G401 (cell line): ENCODE measurements around the gene CBFB. TPM values are rescaled to one million over a fixed set of nuclear protein-coding genes. Genes with fewer than 3 reads are reported as not detected.
"Not testable (repeated sequence)": the region's sequence is repeated elsewhere in the genome, so short reads cannot be mapped to it uniquely, and the experiment has no call there.

Experiments
- DNase-seq: peaks from one replicate; pipeline ENCODE4 v3.0.0-alpha.2; 2015; ENCODE audit warnings: low spot score
- in situ Hi-C: cut with HindIII; loops from 2 replicates; pipeline ENCODE4 v1.10.0; 2016; ENCODE audit warnings: low sequenced_read_pairs, mixed read lengths
- total RNA-seq: library from RNA; depleted of rRNA; stranded (reverse); fragments of >200 nt; shearing (Covaris generic); gene quantifications from 2 replicates; pipeline ENCODE4 v1.2.3, GENCODE V29; 2014

Gene CBFB
- total RNA-seq, 1 experiment from 2014 or later, result 40.9 TPM

GRCh38 chr16:67112591-67113399 is 83.8 kb downstream of the CBFB start:
- DNase-seq, result no peak
- in situ Hi-C loops, result no loop called here

GRCh38 chr16:67114793-67115192 is 85.8 kb downstream of the CBFB start:
- DNase-seq, result no peak
- in situ Hi-C loops, result no loop called here

GRCh38 chr16:67115639-67116038 is 86.7 kb downstream of the CBFB start:
- no peak for DNase-seq
- in situ Hi-C loops, result no loop called here

- in situ Hi-C loops, result no loop called here
- no peak for DNase-seq
Observed at GRCh38 chr16:67116388-67117311, 87.7 kb downstream of the CBFB start.

- DNase-seq, result no peak
- in situ Hi-C loops, result no loop called here
Observed at GRCh38 chr16:67117716-67118115, 88.8 kb downstream of the CBFB start.

- in situ Hi-C loops, result no loop called here
- DNase-seq, result no peak
Observed at GRCh38 chr16:67120025-67120424, 91.1 kb downstream of the CBFB start.

- in situ Hi-C loops, DNase-seq: not testable (repeated sequence)
Observed at GRCh38 chr16:67122799-67123198, 93.8 kb downstream of the CBFB start.

GRCh38 chr16:67128417-67128816 is 99.5 kb downstream of the CBFB start:
- DNase-seq, result no peak
- in situ Hi-C loops, result no loop called here

- in situ Hi-C loops, result no loop called here
Observed at GRCh38 chr16:67128887-67129286, 99.9 kb downstream of the CBFB start.

GRCh38 chr16:67129422-67129821 is 100.5 kb downstream of the CBFB start:
- no peak for DNase-seq
- in situ Hi-C loops, result no loop called here

More at GRCh38 chr16:67128887-67129286, 99.9 kb downstream of the CBFB start:
- DNase-seq, result no peak

GRCh38 chr16:67137605-67138004 is 108.7 kb downstream of the CBFB start:
- DNase-seq, result no peak

GRCh38 chr16:67141391-67141790 is 112.4 kb downstream of the CBFB start:
- no peak for DNase-seq
- in situ Hi-C loops, result no loop called here

More at GRCh38 chr16:67137605-67138004, 108.7 kb downstream of the CBFB start:
- in situ Hi-C loops, result no loop called here

- no peak for DNase-seq
- in situ Hi-C loops, result no loop called here
Observed at GRCh38 chr16:67142342-67142741, 113.4 kb downstream of the CBFB start.

GRCh38 chr16:67144943-67145342 is 116.0 kb downstream of the CBFB start:
- in situ Hi-C loops, result no loop called here
- DNase-seq, result no peak

- DNase-seq, result no peak
- in situ Hi-C loops, result no loop called here
Observed at GRCh38 chr16:67145746-67146145, 116.8 kb downstream of the CBFB start.

- in situ Hi-C loops, result no loop called here
- DNase-seq, result no peak
Observed at GRCh38 chr16:67146523-67147357, 117.8 kb downstream of the CBFB start.

GRCh38 chr16:67147437-67148140 is 118.6 kb downstream of the CBFB start:
- in situ Hi-C loops, result no loop called here
- no peak for DNase-seq

GRCh38 chr16:67148221-67148620 is 119.3 kb downstream of the CBFB start:
- no peak for DNase-seq
- in situ Hi-C loops, result no loop called here
